ENCODE measurements around the gene HDAC8. TPM values are rescaled to one million over a fixed set of nuclear protein-coding genes. Genes with fewer than 3 reads are reported as not detected.

HDAC8 gene
- total RNA-seq, 2 donors from 2014 or later = 13.7 to 14.3 TPM

GRCh38 chrX:72402614-72403013, 170.0 kb downstream of the HDAC8 start:
- Mint-ChIP-seq H3K4me1 (no peaks in the 10 kb centered on the region), H3K4me3 (no peak overlapping the region), H3K27ac (no peak overlapping the region), H3K27me3 (no peaks in the 10 kb centered on the region), H3K36me3 (ENCODE audit: low read depth) (peaks cover 2% of the 10 kb centered on the region)
- H3K9me3 ChIP-seq (ENCODE audit: control insufficient read depth, low read length, poor library complexity, severe bottlenecking) = no peaks in the 10 kb centered on the region
- ATAC-seq (no peak), DNase-seq (no peak)

GRCh38 chrX:72399816-72400215, 172.8 kb downstream of the HDAC8 start:
- H3K27me3 Mint-ChIP-seq = no peaks in the 10 kb centered on the region
- no peak overlapping the region for H3K4me3 Mint-ChIP-seq
- no peaks in the 10 kb centered on the region for H3K4me1 Mint-ChIP-seq
- peaks cover 2% of the 10 kb centered on the region for H3K36me3 Mint-ChIP-seq (ENCODE audit: low read depth)
- no peak for DNase-seq
- no peak overlapping the region for H3K27ac Mint-ChIP-seq
- no peak for ATAC-seq
- no peaks in the 10 kb centered on the region for H3K9me3 ChIP-seq (ENCODE audit: control insufficient read depth, low read length, poor library complexity, severe bottlenecking)

GRCh38 chrX:72396117-72396516, 176.5 kb downstream of the HDAC8 start:
- peaks cover 2% of the 10 kb centered on the region for H3K36me3 Mint-ChIP-seq (ENCODE audit: low read depth)
- no peak overlapping the region for H3K4me3 Mint-ChIP-seq
- H3K4me1 Mint-ChIP-seq = no peaks in the 10 kb centered on the region
- no peak for ATAC-seq
- no peak overlapping the region for H3K27ac Mint-ChIP-seq
- no peaks in the 10 kb centered on the region for H3K9me3 ChIP-seq (ENCODE audit: control insufficient read depth, low read length, poor library complexity, severe bottlenecking)
- DNase-seq = no peak
- no peaks in the 10 kb centered on the region for H3K27me3 Mint-ChIP-seq

GRCh38 chrX:72395237-72395636, 177.4 kb downstream of the HDAC8 start:
- H3K4me3 Mint-ChIP-seq = no peak overlapping the region
- ATAC-seq (no peak), DNase-seq (no peak)
- no peaks in the 10 kb centered on the region for H3K9me3 ChIP-seq (ENCODE audit: control insufficient read depth, low read length, poor library complexity, severe bottlenecking)
- no peaks in the 10 kb centered on the region for H3K27me3 Mint-ChIP-seq
- no peaks in the 10 kb centered on the region for H3K4me1 Mint-ChIP-seq
- H3K36me3 Mint-ChIP-seq (ENCODE audit: low read depth) = peaks cover 2% of the 10 kb centered on the region
- no peak overlapping the region for H3K27ac Mint-ChIP-seq

GRCh38 chrX:72394518-72395170, 178.0 kb downstream of the HDAC8 start:
- no peaks in the 10 kb centered on the region for H3K4me1 Mint-ChIP-seq
- no peaks in the 10 kb centered on the region for H3K9me3 ChIP-seq (ENCODE audit: control insufficient read depth, low read length, poor library complexity, severe bottlenecking)
- no peak for ATAC-seq
- H3K27ac Mint-ChIP-seq = no peak overlapping the region
- no peak overlapping the region for H3K4me3 Mint-ChIP-seq
- H3K36me3 Mint-ChIP-seq (ENCODE audit: low read depth) = no peaks in the 10 kb centered on the region
- H3K27me3 Mint-ChIP-seq = no peaks in the 10 kb centered on the region
- DNase-seq = no peak

GRCh38 chrX:72393836-72394517, 178.7 kb downstream of the HDAC8 start:
- no peak for DNase-seq
- Mint-ChIP-seq H3K27me3 (no peaks in the 10 kb centered on the region), H3K4me1 (no peaks in the 10 kb centered on the region), H3K27ac (no peak overlapping the region), H3K36me3 (ENCODE audit: low read depth) (no peaks in the 10 kb centered on the region), H3K4me3 (no peak overlapping the region)
- ATAC-seq = no peak
- no peaks in the 10 kb centered on the region for H3K9me3 ChIP-seq (ENCODE audit: control insufficient read depth, low read length, poor library complexity, severe bottlenecking)

- H3K9me3 ChIP-seq (ENCODE audit: control insufficient read depth, low read length, poor library complexity, severe bottlenecking) = no peaks in the 10 kb centered on the region
- no peak for ATAC-seq
These were observed 179.5 kb downstream of the HDAC8 start for GRCh38 chrX:72392816-72393800.

GRCh38 chrX:72392042-72392441, 180.6 kb downstream of the HDAC8 start:
- Mint-ChIP-seq H3K27ac (no peak overlapping the region), H3K4me3 (no peak overlapping the region), H3K27me3 (no peaks in the 10 kb centered on the region), H3K4me1 (no peaks in the 10 kb centered on the region), H3K36me3 (ENCODE audit: low read depth) (peaks cover 2% of the 10 kb centered on the region)
- no peaks in the 10 kb centered on the region for H3K9me3 ChIP-seq (ENCODE audit: control insufficient read depth, low read length, poor library complexity, severe bottlenecking)
- no peak for DNase-seq
- no peak for ATAC-seq

More at GRCh38 chrX:72392816-72393800, 179.5 kb downstream of the HDAC8 start:
- Mint-ChIP-seq H3K4me1 (no peaks in the 10 kb centered on the region), H3K27me3 (no peaks in the 10 kb centered on the region), H3K27ac (no peak overlapping the region), H3K4me3 (no peak overlapping the region), H3K36me3 (ENCODE audit: low read depth) (no peaks in the 10 kb centered on the region)
- no peak for DNase-seq

GRCh38 chrX:72387247-72387646, 185.4 kb downstream of the HDAC8 start:
- DNase-seq = no peak
- peaks cover 2% of the 10 kb centered on the region for H3K36me3 Mint-ChIP-seq (ENCODE audit: low read depth)
- H3K27me3 Mint-ChIP-seq = no peaks in the 10 kb centered on the region
- ATAC-seq = no peak
- H3K4me3 Mint-ChIP-seq = no peak overlapping the region
- H3K27ac Mint-ChIP-seq = no peak overlapping the region
- no peaks in the 10 kb centered on the region for H3K4me1 Mint-ChIP-seq
- H3K9me3 ChIP-seq (ENCODE audit: control insufficient read depth, low read length, poor library complexity, severe bottlenecking) = no peaks in the 10 kb centered on the region

GRCh38 chrX:72382202-72382595, 190.4 kb downstream of the HDAC8 start:
- ATAC-seq (no peak), DNase-seq (no peak)
- Mint-ChIP-seq H3K27me3 (no peaks in the 10 kb centered on the region), H3K4me3 (no peak overlapping the region), H3K27ac (no peak overlapping the region), H3K4me1 (no peaks in the 10 kb centered on the region), H3K36me3 (ENCODE audit: low read depth) (no peaks in the 10 kb centered on the region)
- no peaks in the 10 kb centered on the region for H3K9me3 ChIP-seq (ENCODE audit: control insufficient read depth, low read length, poor library complexity, severe bottlenecking)

GRCh38 chrX:72381439-72382201, 191.0 kb downstream of the HDAC8 start:
- Mint-ChIP-seq H3K4me1 (no peaks in the 10 kb centered on the region), H3K27me3 (no peaks in the 10 kb centered on the region), H3K27ac (no peak overlapping the region), H3K36me3 (ENCODE audit: low read depth) (no peaks in the 10 kb centered on the region), H3K4me3 (no peak overlapping the region)
- no peaks in the 10 kb centered on the region for H3K9me3 ChIP-seq (ENCODE audit: control insufficient read depth, low read length, poor library complexity, severe bottlenecking)
- ATAC-seq = no peak
- DNase-seq = no peak

- H3K36me3 Mint-ChIP-seq (ENCODE audit: low read depth) = peaks cover 3% of the 10 kb centered on the region
- DNase-seq (no peak), ATAC-seq (no peak)
- no peak overlapping the region for H3K4me3 Mint-ChIP-seq
- H3K9me3 ChIP-seq (ENCODE audit: control insufficient read depth, low read length, poor library complexity, severe bottlenecking) = no peaks in the 10 kb centered on the region
- H3K4me1 Mint-ChIP-seq = peaks cover 2% of the 10 kb centered on the region
- H3K27ac Mint-ChIP-seq = no peak overlapping the region
- no peaks in the 10 kb centered on the region for H3K27me3 Mint-ChIP-seq
These were observed 196.5 kb downstream of the HDAC8 start for GRCh38 chrX:72376124-72376523.

- ATAC-seq = no peak
- no peak for DNase-seq
- Mint-ChIP-seq H3K4me3 (no peak overlapping the region), H3K4me1 (peaks cover 2% of the 10 kb centered on the region), H3K27me3 (no peaks in the 10 kb centered on the region), H3K36me3 (ENCODE audit: low read depth) (peaks cover 4% of the 10 kb centered on the region), H3K27ac (no peak overlapping the region)
- no peaks in the 10 kb centered on the region for H3K9me3 ChIP-seq (ENCODE audit: control insufficient read depth, low read length, poor library complexity, severe bottlenecking)
These were observed 199.5 kb downstream of the HDAC8 start for GRCh38 chrX:72373136-72373535.
